ENCODE data around the gene BLOC1S5. TPM values are rescaled to one million over a fixed set of nuclear protein-coding genes. Genes with fewer than 3 reads are reported as not detected.

The BLOC1S5 gene
- total and polyA plus RNA-seq, 7 experiments from 2014 or later = 9.6 to 39.2 (median 24.9) TPM

GRCh38 chr6:7974938-7975763 lies 89.0 kb downstream of the BLOC1S5 start:
- CTCF ChIA-PET = no interaction called here
- no peak overlapping the region for H3K4me3 Mint-ChIP-seq
- ATAC-seq = peak; percentile 56

GRCh38 chr6:7974565-7974937 lies 89.6 kb downstream of the BLOC1S5 start:
- H3K27me3 ChIP-seq (ENCODE audit: control insufficient read depth in 2 of 2, insufficient read depth in 2 of 2, low read length in 2 of 2) = no peaks in the 10 kb centered on the region
- Mint-ChIP-seq H3K27ac (no peak overlapping the region), H3K4me1 (peaks cover 0 to 9% (median 0%) of the 10 kb centered on the region in 7 donors), H3K36me3 (peaks cover 0 to 18% (median 12%) of the 10 kb centered on the region in 5 donors), H3K9me3 (peaks cover 0 to 13% (median 9%) of the 10 kb centered on the region in 11 donors), H3K27me3 (peaks cover 4 to 38% (median 17%) of the 10 kb centered on the region in 5 donors), H3K4me3 (no peak overlapping the region)
- H3K36me3 ChIP-seq (ENCODE audit: control insufficient read depth in 2 of 3, insufficient read depth in 3 of 3, low read length in 3 of 3) = no peaks in the 10 kb centered on the region
- CTCF ChIA-PET = no interaction called here
- H3K9me3 ChIP-seq (ENCODE audit: control insufficient read depth in 2 of 3, low read length in 3 of 3) = no peaks in the 10 kb centered on the region
- ATAC-seq (no peak), DNase-seq (no peak)
- no peak overlapping the region for H3K4me3 ChIP-seq (ENCODE audit: low read length)
- intact Hi-C loops (cut with micrococcal nuclease) = no loop called here
- POLR2A ChIA-PET = no interaction called here
- no peak overlapping the region for H3K27ac ChIP-seq (ENCODE audit: low read depth, low read length)
- H3K4me1 ChIP-seq (ENCODE audit: control insufficient read depth in 2 of 2, insufficient read depth in 2 of 2, low read length in 2 of 2) = no peaks in the 10 kb centered on the region

More at GRCh38 chr6:7974938-7975763, 89.0 kb downstream of the BLOC1S5 start:
- Histone ChIP-seq H3K4me1 (ENCODE audit: control insufficient read depth in 2 of 2, insufficient read depth in 2 of 2, low read length in 2 of 2) (no peaks in the 10 kb centered on the region), H3K27ac (ENCODE audit: low read depth, low read length) (no peak overlapping the region), H3K36me3 (ENCODE audit: control insufficient read depth in 2 of 3, insufficient read depth in 3 of 3, low read length in 3 of 3) (no peaks in the 10 kb centered on the region), H3K27me3 (ENCODE audit: control insufficient read depth in 2 of 2, insufficient read depth in 2 of 2, low read length in 2 of 2) (no peaks in the 10 kb centered on the region), H3K4me3 (ENCODE audit: low read length) (no peak overlapping the region), H3K9me3 (ENCODE audit: control insufficient read depth in 2 of 3, low read length in 3 of 3) (no peaks in the 10 kb centered on the region)
- H3K36me3 Mint-ChIP-seq = peaks cover 0 to 13% (median 8%) of the 10 kb centered on the region in 5 donors
- POLR2A ChIA-PET = no interaction called here
- peaks cover 4 to 38% (median 17%) of the 10 kb centered on the region in 5 donors for H3K27me3 Mint-ChIP-seq
- DNase-seq = no peak
- H3K4me1 Mint-ChIP-seq = peaks cover 0 to 9% (median 0%) of the 10 kb centered on the region in 7 donors
- intact Hi-C loops (cut with micrococcal nuclease) = no loop called here
- peaks cover 0 to 7% (median 5%) of the 10 kb centered on the region in 11 donors for H3K9me3 Mint-ChIP-seq
- no peak overlapping the region for H3K27ac Mint-ChIP-seq

GRCh38 chr6:7973584-7973983 lies 90.6 kb downstream of the BLOC1S5 start:
- DNase-seq (no peak), ATAC-seq (no peak)
- peaks cover 0 to 9% (median 0%) of the 10 kb centered on the region in 7 donors for H3K4me1 Mint-ChIP-seq
- intact Hi-C loops (cut with micrococcal nuclease) = no loop called here
- H3K27ac ChIP-seq (ENCODE audit: low read depth, low read length) = no peak overlapping the region
- H3K36me3 Mint-ChIP-seq = peaks cover 0 to 24% (median 17%) of the 10 kb centered on the region in 5 donors
- CTCF ChIA-PET = interaction anchor here (0.7 kb wide), 1 partner anchor 86 kb away, joined by 3 read pairs; no protein-coding TSS in a partner anchor
- H3K27ac Mint-ChIP-seq = no peak overlapping the region
- H3K4me3 ChIP-seq (ENCODE audit: low read length) = no peak overlapping the region
- H3K27me3 Mint-ChIP-seq = peaks cover 4 to 42% (median 17%) of the 10 kb centered on the region in 5 donors
- H3K9me3 Mint-ChIP-seq = peaks cover 0 to 19% (median 13%) of the 10 kb centered on the region in 11 donors
- H3K36me3 ChIP-seq (ENCODE audit: control insufficient read depth in 2 of 3, insufficient read depth in 3 of 3, low read length in 3 of 3) = no peaks in the 10 kb centered on the region
- H3K27me3 ChIP-seq (ENCODE audit: control insufficient read depth in 2 of 2, insufficient read depth in 2 of 2, low read length in 2 of 2) = no peaks in the 10 kb centered on the region
- H3K9me3 ChIP-seq (ENCODE audit: control insufficient read depth in 2 of 3, low read length in 3 of 3) = no peaks in the 10 kb centered on the region
- H3K4me3 Mint-ChIP-seq = no peak overlapping the region
- POLR2A ChIA-PET = no interaction called here
- H3K4me1 ChIP-seq (ENCODE audit: control insufficient read depth in 2 of 2, insufficient read depth in 2 of 2, low read length in 2 of 2) = no peaks in the 10 kb centered on the region

- no peak for DNase-seq
- no peak overlapping the region for H3K4me3 ChIP-seq (ENCODE audit: low read length)
- Mint-ChIP-seq H3K36me3 (peaks cover 0 to 31% (median 17%) of the 10 kb centered on the region in 5 donors), H3K9me3 (peaks cover 0 to 22% (median 15%) of the 10 kb centered on the region in 11 donors), H3K27me3 (peaks cover 3 to 26% (median 16%) of the 10 kb centered on the region in 5 donors), H3K4me3 (no peak overlapping the region), H3K27ac (no peak overlapping the region), H3K4me1 (peaks cover 0 to 9% (median 0%) of the 10 kb centered on the region in 7 donors)
- H3K9me3 ChIP-seq (ENCODE audit: control insufficient read depth in 2 of 3, low read length in 3 of 3) = no peaks in the 10 kb centered on the region
- no peak for ATAC-seq
- no peaks in the 10 kb centered on the region for H3K27me3 ChIP-seq (ENCODE audit: control insufficient read depth in 2 of 2, insufficient read depth in 2 of 2, low read length in 2 of 2)
- no peaks in the 10 kb centered on the region for H3K36me3 ChIP-seq (ENCODE audit: control insufficient read depth in 2 of 3, insufficient read depth in 3 of 3, low read length in 3 of 3)
- no peak overlapping the region for H3K27ac ChIP-seq (ENCODE audit: low read depth, low read length)
- no peaks in the 10 kb centered on the region for H3K4me1 ChIP-seq (ENCODE audit: control insufficient read depth in 2 of 2, insufficient read depth in 2 of 2, low read length in 2 of 2)
- intact Hi-C loops (cut with micrococcal nuclease) = no loop called here
- CTCF ChIA-PET = no interaction called here
- POLR2A ChIA-PET = no interaction called here
Measured at GRCh38 chr6:7971499-7971898, 92.7 kb downstream of the BLOC1S5 start.

- DNase-seq (no peak), ATAC-seq (no peak)
- no peak overlapping the region for H3K4me3 Mint-ChIP-seq
- peaks cover 0 to 20% (median 11%) of the 10 kb centered on the region in 5 donors for H3K27me3 Mint-ChIP-seq
- H3K9me3 ChIP-seq (ENCODE audit: control insufficient read depth in 2 of 3, low read length in 3 of 3) = no peaks in the 10 kb centered on the region
- H3K27ac Mint-ChIP-seq = no peak overlapping the region
- ChIA-PET CTCF (no interaction called here), POLR2A (no interaction called here)
- H3K4me1 ChIP-seq (ENCODE audit: control insufficient read depth in 2 of 2, insufficient read depth in 2 of 2, low read length in 2 of 2) = no peaks in the 10 kb centered on the region
- no peak overlapping the region for H3K4me3 ChIP-seq (ENCODE audit: low read length)
- peaks cover 0 to 7% (median 0%) of the 10 kb centered on the region in 7 donors for H3K4me1 Mint-ChIP-seq
- H3K27ac ChIP-seq (ENCODE audit: low read depth, low read length) = no peak overlapping the region
- no peaks in the 10 kb centered on the region for H3K27me3 ChIP-seq (ENCODE audit: control insufficient read depth in 2 of 2, insufficient read depth in 2 of 2, low read length in 2 of 2)
- H3K9me3 Mint-ChIP-seq = peaks cover 0 to 22% (median 15%) of the 10 kb centered on the region in 11 donors
- intact Hi-C loops (cut with micrococcal nuclease) = no loop called here
- no peaks in the 10 kb centered on the region for H3K36me3 ChIP-seq (ENCODE audit: control insufficient read depth in 2 of 3, insufficient read depth in 3 of 3, low read length in 3 of 3)
- peaks cover 0 to 31% (median 16%) of the 10 kb centered on the region in 5 donors for H3K36me3 Mint-ChIP-seq
Measured at GRCh38 chr6:7970616-7971015, 93.6 kb downstream of the BLOC1S5 start.

Other genes starting within 250 kb of the BLOC1S5 start
- gene TXNDC5, start 153.6 kb downstream of the BLOC1S5 start, total RNA-seq = 10 to 100 TPM; 11.5 to 48.6 (median 34.8) TPM
- 10 to 100 TPM; 16.7 to 21.4 TPM for gene TXNDC5, start 153.6 kb downstream of the BLOC1S5 start, polyA plus RNA-seq
- gene EEF1E1, start 38.2 kb upstream of the BLOC1S5 start, total RNA-seq = 10 to 100 TPM; 10.2 to 41.0 (median 21.0) TPM
- 10 to 100 TPM; 41.0 to 74.2 TPM for gene EEF1E1, start 38.2 kb upstream of the BLOC1S5 start, polyA plus RNA-seq